PFSK-1 (cell line): ENCODE measurements around the gene SLC5A10.

Experiments
- POLR2AphosphoS5 ChIP-seq: IDR thresholded peaks from 2 replicates; pipeline ENCODE4 v1.6.1; 2012; ENCODE audit warnings: low read depth, mild to moderate bottlenecking, control low read depth, low read length, moderate library complexity
- REST ChIP-seq, 2 experiments: IDR thresholded peaks; 2 replicates each; pipeline versions ENCODE4 v1.6.1 to v1.8.0; 2011 to 2012; ENCODE audit warnings: low read depth in 2 of 2, low read length in 2 of 2, control low read depth in 1 of 2, inconsistent platforms in 1 of 2, mild to moderate bottlenecking in 1 of 2, moderate library complexity in 1 of 2; ENCODE audit not compliant: insufficient read depth in 1 of 2

GRCh38 chr17:19016297-19016696, 64.3 kb downstream of the SLC5A10 start:
- TF ChIP-seq POLR2AphosphoS5 (no peak), REST (IDR thresholded peaks at IDR 0.05; ENCODE audit: insufficient read depth in 1 of 2, low read depth in 2 of 2, low read length in 2 of 2) (no peak)
